ENCODE data around the gene ACOX1.

The ACOX1 gene

DNA sequence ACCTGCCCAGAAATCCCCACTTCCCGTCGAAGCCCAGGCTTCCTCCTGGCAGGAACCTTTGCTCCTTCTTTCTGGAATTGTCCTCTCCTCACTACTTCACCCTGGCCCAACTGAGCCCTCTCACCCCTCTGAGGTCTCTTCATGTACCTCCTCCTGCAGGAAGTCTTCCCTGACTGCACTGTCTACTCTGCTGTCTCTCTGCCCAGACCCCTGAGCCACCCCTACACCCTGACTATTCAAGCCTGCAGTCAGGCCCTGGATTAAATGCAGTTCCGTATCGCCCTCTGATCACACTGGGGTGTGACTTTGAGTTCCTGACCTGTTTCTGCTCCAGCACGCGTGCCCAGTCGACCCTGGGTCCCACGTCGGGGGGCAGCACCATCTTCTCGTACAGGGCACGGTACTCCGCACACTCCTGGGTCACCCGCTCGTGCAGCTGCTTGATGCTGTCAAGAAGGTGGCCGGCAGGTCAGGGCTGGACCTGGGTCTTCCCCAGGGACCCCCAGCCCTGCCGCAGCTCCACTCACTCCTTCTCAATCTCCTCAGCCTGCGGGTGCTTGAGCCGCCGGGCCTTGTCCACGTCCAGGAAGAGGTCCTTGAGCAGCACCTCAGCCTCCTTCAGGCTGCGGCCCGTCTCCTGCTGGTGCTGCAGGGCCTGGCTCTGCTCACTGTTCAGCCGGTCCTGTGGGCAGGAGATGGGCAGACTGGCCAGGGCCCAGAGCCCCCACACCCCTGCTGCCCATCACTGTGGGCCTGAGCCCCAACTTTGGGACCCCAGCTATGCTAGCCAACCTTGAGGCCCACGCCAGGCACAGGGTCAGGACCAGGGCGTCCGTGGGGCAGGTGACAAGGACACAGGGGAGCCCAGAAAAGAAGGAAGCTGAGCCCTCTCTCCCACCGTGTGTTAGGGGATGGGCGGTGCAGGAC is 44.3 kb upstream of the ACOX1 start:
- Histone ChIP-seq H3K27me3 (ENCODE audit: insufficient read depth, poor library complexity, severe bottlenecking) (no peaks in the 10 kb centered on the region), H3K4me3 (replicated peaks; ENCODE audit: insufficient read depth, low read length) (no peak overlapping the region), H3K27ac (replicated peaks) (no peak overlapping the region)
- no peak for TF ChIP-seq GABPA (IDR thresholded peaks at IDR 0.05; ENCODE audit: low read depth)
- TF ChIP-seq, protein P1, sequence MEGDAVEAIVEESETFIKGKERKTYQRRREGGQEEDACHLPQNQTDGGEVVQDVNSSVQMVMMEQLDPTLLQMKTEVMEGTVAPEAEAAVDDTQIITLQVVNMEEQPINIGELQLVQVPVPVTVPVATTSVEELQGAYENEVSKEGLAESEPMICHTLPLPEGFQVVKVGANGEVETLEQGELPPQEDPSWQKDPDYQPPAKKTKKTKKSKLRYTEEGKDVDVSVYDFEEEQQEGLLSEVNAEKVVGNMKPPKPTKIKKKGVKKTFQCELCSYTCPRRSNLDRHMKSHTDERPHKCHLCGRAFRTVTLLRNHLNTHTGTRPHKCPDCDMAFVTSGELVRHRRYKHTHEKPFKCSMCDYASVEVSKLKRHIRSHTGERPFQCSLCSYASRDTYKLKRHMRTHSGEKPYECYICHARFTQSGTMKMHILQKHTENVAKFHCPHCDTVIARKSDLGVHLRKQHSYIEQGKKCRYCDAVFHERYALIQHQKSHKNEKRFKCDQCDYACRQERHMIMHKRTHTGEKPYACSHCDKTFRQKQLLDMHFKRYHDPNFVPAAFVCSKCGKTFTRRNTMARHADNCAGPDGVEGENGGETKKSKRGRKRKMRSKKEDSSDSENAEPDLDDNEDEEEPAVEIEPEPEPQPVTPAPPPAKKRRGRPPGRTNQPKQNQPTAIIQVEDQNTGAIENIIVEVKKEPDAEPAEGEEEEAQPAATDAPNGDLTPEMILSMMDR (IDR thresholded peaks at IDR 0.05; ENCODE audit: insufficient read depth, low read length): no peak
- TF ChIP-seq POLR2AphosphoS5 (IDR thresholded peaks at IDR 0.05; ENCODE audit: low read depth): no peak
- TF ChIP-seq SPI1 (IDR thresholded peaks at IDR 0.05; ENCODE audit: borderline replicate concordance, low read depth): no peak
- TF ChIP-seq, protein P2, sequence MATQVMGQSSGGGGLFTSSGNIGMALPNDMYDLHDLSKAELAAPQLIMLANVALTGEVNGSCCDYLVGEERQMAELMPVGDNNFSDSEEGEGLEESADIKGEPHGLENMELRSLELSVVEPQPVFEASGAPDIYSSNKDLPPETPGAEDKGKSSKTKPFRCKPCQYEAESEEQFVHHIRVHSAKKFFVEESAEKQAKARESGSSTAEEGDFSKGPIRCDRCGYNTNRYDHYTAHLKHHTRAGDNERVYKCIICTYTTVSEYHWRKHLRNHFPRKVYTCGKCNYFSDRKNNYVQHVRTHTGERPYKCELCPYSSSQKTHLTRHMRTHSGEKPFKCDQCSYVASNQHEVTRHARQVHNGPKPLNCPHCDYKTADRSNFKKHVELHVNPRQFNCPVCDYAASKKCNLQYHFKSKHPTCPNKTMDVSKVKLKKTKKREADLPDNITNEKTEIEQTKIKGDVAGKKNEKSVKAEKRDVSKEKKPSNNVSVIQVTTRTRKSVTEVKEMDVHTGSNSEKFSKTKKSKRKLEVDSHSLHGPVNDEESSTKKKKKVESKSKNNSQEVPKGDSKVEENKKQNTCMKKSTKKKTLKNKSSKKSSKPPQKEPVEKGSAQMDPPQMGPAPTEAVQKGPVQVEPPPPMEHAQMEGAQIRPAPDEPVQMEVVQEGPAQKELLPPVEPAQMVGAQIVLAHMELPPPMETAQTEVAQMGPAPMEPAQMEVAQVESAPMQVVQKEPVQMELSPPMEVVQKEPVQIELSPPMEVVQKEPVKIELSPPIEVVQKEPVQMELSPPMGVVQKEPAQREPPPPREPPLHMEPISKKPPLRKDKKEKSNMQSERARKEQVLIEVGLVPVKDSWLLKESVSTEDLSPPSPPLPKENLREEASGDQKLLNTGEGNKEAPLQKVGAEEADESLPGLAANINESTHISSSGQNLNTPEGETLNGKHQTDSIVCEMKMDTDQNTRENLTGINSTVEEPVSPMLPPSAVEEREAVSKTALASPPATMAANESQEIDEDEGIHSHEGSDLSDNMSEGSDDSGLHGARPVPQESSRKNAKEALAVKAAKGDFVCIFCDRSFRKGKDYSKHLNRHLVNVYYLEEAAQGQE (IDR thresholded peaks at IDR 0.05; ENCODE audit: insufficient replicate concordance, low read depth): no peak
- DNase-seq (ENCODE audit: low read depth in 1 of 2, low spot score in 1 of 2): no peak

DNA sequence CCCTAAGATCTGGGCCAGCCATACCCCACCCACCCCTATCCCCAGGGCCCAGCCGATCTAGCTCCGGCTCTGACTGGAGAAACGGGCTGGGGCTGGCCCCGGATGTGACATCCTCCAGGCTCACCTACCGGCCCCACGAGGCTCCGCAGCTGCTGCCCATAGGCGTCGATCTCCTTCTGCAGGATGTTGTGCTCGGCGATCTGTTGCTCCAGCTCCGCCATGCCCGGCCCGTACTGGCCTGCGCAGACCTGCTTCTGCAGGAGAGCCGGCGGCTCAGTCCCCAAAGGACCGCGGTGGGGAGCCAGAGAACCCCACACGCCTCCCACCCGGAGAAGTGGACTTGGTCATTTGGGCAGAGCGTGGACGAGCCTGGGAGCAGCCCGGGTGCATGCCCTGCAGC is 43.3 kb upstream of the ACOX1 start:
- TF ChIP-seq, protein P1 (IDR thresholded peaks at IDR 0.05; ENCODE audit: insufficient read depth, low read length): no peak
- TF ChIP-seq POLR2AphosphoS5 (IDR thresholded peaks at IDR 0.05; ENCODE audit: low read depth) (no peak), GABPA (IDR thresholded peaks at IDR 0.05; ENCODE audit: low read depth) (no peak), SPI1 (IDR thresholded peaks at IDR 0.05; ENCODE audit: borderline replicate concordance, low read depth) (no peak)
- TF ChIP-seq, protein P2 (IDR thresholded peaks at IDR 0.05; ENCODE audit: insufficient replicate concordance, low read depth): no peak
- Histone ChIP-seq H3K27me3 (ENCODE audit: insufficient read depth, poor library complexity, severe bottlenecking) (no peaks in the 10 kb centered on the region), H3K27ac (replicated peaks) (no peak overlapping the region), H3K4me3 (replicated peaks; ENCODE audit: insufficient read depth, low read length) (no peak overlapping the region)
- no peak for DNase-seq (ENCODE audit: low read depth in 1 of 2, low spot score in 1 of 2)

DNA sequence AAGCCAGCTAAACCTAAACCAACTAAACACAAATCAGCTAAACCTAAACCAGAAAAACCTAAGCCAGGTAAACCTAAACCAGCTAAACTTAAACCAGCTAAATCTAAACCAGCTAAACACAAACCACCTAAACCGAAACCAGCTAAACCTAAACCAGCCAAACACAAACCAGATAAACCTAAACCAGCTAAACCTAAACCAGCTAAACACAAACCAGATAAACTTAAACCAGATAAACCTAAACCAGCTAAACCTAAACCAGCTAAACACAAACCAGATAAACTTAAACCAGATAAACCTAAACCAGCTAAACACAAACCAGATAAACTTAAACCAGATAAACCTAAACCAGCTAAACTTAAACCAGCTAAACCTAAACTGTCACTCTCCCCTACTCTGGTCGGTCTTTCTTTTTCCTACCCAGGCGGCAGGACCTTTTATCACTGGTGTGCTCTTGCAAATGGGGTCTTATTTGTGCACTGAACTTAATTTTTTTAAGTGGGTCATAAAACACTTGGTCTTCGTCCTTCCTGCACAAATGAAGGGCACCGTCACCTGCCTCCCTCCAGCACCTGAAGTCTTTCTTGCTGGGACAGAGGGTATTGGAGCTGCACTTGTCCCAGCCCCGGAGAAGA is 41.0 kb upstream of the ACOX1 start:
- no peak overlapping the region for H3K4me3 ChIP-seq (replicated peaks; ENCODE audit: insufficient read depth, low read length)
- no peak overlapping the region for H3K27ac ChIP-seq (replicated peaks)
- no peak for DNase-seq (ENCODE audit: low read depth in 1 of 2, low spot score in 1 of 2)
- no peaks in the 10 kb centered on the region for H3K27me3 ChIP-seq (ENCODE audit: insufficient read depth, poor library complexity, severe bottlenecking)
- TF ChIP-seq, protein P2 (IDR thresholded peaks at IDR 0.05; ENCODE audit: insufficient replicate concordance, low read depth): no peak
- no peak for TF ChIP-seq SPI1 (IDR thresholded peaks at IDR 0.05; ENCODE audit: borderline replicate concordance, low read depth)
- no peak for TF ChIP-seq POLR2AphosphoS5 (IDR thresholded peaks at IDR 0.05; ENCODE audit: low read depth)
- TF ChIP-seq, protein P1 (IDR thresholded peaks at IDR 0.05; ENCODE audit: insufficient read depth, low read length): no peak
- no peak for TF ChIP-seq GABPA (IDR thresholded peaks at IDR 0.05; ENCODE audit: low read depth)

Data from HL-60 (cell line).